DOHH2 (cell line): ENCODE data around the gene TYMP.

Source experiments
- H3F3A ChIP-seq: fragments of 200-600 bp; sonication (generic), shearing (Covaris generic); 2 replicates; pipeline ENCODE4 v1.6.0; 2016; ENCODE audit warnings: antibody characterized with exemption, mild to moderate bottlenecking; ENCODE audit not compliant: control insufficient read depth, insufficient read depth
- H3K27ac ChIP-seq: fragments of 200-600 bp; sonication (generic); 2 replicates; pipeline ENCODE4 v1.5.1; 2014; ENCODE audit warnings: low read depth, mild to moderate bottlenecking, low read length, moderate library complexity
- H3K27me3 ChIP-seq: fragments of 200-600 bp; sonication (generic); 2 replicates; pipeline ENCODE4 v1.6.1; 2014; ENCODE audit warnings: mild to moderate bottlenecking, low read length, mixed read lengths; ENCODE audit not compliant: control insufficient read depth
- H3K36me3 ChIP-seq: fragments of 200-600 bp; sonication (generic); 2 replicates; pipeline ENCODE4 v1.6.1; 2014; ENCODE audit warnings: mild to moderate bottlenecking, low read length, moderate library complexity, mixed read lengths; ENCODE audit not compliant: control insufficient read depth
- H3K4me1 ChIP-seq: fragments of 200-600 bp; sonication (generic); 2 replicates; pipeline ENCODE4 v1.6.1; 2014; ENCODE audit warnings: mild to moderate bottlenecking, low read length, mixed read lengths; ENCODE audit not compliant: control insufficient read depth
- H3K4me2 ChIP-seq: fragments of 200-600 bp; sonication (generic); 2 replicates; pipeline ENCODE4 v1.6.0; 2014; ENCODE audit warnings: mild to moderate bottlenecking, low read length, moderate library complexity
- H3K4me3 ChIP-seq: fragments of 200-600 bp; sonication (generic); 2 replicates; pipeline ENCODE4 v1.5.1; 2014; ENCODE audit warnings: mild to moderate bottlenecking, low read length, mixed read lengths
- H3K79me2 ChIP-seq: fragments of 200-600 bp; sonication (generic); 2 replicates; pipeline ENCODE4 v1.6.1; 2014; ENCODE audit warnings: mild to moderate bottlenecking, low read length, mixed read lengths; ENCODE audit not compliant: control insufficient read depth
- H3K9me2 ChIP-seq: fragments of 200-600 bp; sonication (generic); replicated peaks from 2 replicates; pipeline ENCODE4 v1.6.1; 2014; ENCODE audit warnings: mild to moderate bottlenecking, low read length, mixed read lengths; ENCODE audit not compliant: control insufficient read depth
- H3K9me3 ChIP-seq: fragments of 200-600 bp; sonication (generic); 2 replicates; pipeline ENCODE4 v1.6.1; 2014; ENCODE audit warnings: antibody characterized with exemption, low read length, mixed read lengths; ENCODE audit not compliant: control insufficient read depth, insufficient read depth
- H4K20me1 ChIP-seq: fragments of 200-600 bp; sonication (generic); 2 replicates; pipeline ENCODE4 v1.6.0; 2014; ENCODE audit warnings: low read depth, mild to moderate bottlenecking, antibody characterized with exemption, low read length, moderate library complexity; ENCODE audit not compliant: control insufficient read depth, insufficient read depth
- CTCF ChIP-seq: fragments of 200-600 bp; sonication (generic); IDR thresholded peaks from one replicate; pipeline ENCODE4 v1.5.1; 2014; ENCODE audit warnings: antibody characterized with exemption, mild to moderate bottlenecking, low read depth, low read length; ENCODE audit not compliant: poor library complexity, severe bottlenecking
- EZH2phosphoT487 ChIP-seq: fragments of 200-600 bp; sonication (generic); IDR thresholded peaks from 2 replicates; pipeline ENCODE4 v1.6.1; 2017; ENCODE audit warnings: borderline replicate concordance, mild to moderate bottlenecking, antibody characterized with exemption, low read length, moderate library complexity, mixed read lengths

The TYMP gene

GRCh38 chr22:50550395-50550794 is 20.6 kb upstream of the TYMP start:
- H3K9me2 ChIP-seq, result no peaks in the 10 kb centered on the region
- H3K27ac ChIP-seq, result no peak overlapping the region
- no peaks in the 10 kb centered on the region for H3K36me3 ChIP-seq
- no peaks in the 10 kb centered on the region for H3K79me2 ChIP-seq
- H3K4me3 ChIP-seq, result no peak overlapping the region
- peaks cover 23% of the 10 kb centered on the region for H3K4me1 ChIP-seq
- H3K4me2 ChIP-seq, result no peak overlapping the region
- no peak for TF ChIP-seq EZH2phosphoT487
- TF ChIP-seq CTCF, result no peak
- H3K9me3 ChIP-seq, result no peaks in the 10 kb centered on the region
- H3K27me3 ChIP-seq, result no peaks in the 10 kb centered on the region
- 0 out of 2 replicates have a peak, but pooled peaks cover 3% of the 10 kb centered on the region for H3F3A ChIP-seq
- H4K20me1 ChIP-seq, result no peaks in the 10 kb centered on the region

GRCh38 chr22:50548921-50549790 is 19.3 kb upstream of the TYMP start:
- H3K4me2 ChIP-seq, result peak overlapping the region; percentile 92
- H3K9me3 ChIP-seq, result no peaks in the 10 kb centered on the region
- H3K79me2 ChIP-seq, result no peaks in the 10 kb centered on the region
- no peaks in the 10 kb centered on the region for H4K20me1 ChIP-seq
- no peak for TF ChIP-seq EZH2phosphoT487
- no peak for TF ChIP-seq CTCF
- H3K27ac ChIP-seq, result peak overlapping the region; percentile 31
- H3K4me1 ChIP-seq, result peaks cover 32% of the 10 kb centered on the region
- H3F3A ChIP-seq, result peaks cover 10% of the 10 kb centered on the region; the same call in 1 of the 2 replicates
- no peaks in the 10 kb centered on the region for H3K36me3 ChIP-seq
- H3K4me3 ChIP-seq, result peak overlapping the region; percentile 76
- H3K9me2 ChIP-seq, result no peaks in the 10 kb centered on the region
- no peaks in the 10 kb centered on the region for H3K27me3 ChIP-seq

GRCh38 chr22:50548040-50548920 is 18.5 kb upstream of the TYMP start:
- peaks cover 10% of the 10 kb centered on the region; the same call in 1 of the 2 replicates for H3F3A ChIP-seq
- peak overlapping the region; percentile 31 for H3K27ac ChIP-seq
- H3K9me3 ChIP-seq, result no peaks in the 10 kb centered on the region
- no peaks in the 10 kb centered on the region for H3K27me3 ChIP-seq
- H3K9me2 ChIP-seq, result no peaks in the 10 kb centered on the region
- H4K20me1 ChIP-seq, result no peaks in the 10 kb centered on the region
- H3K79me2 ChIP-seq, result no peaks in the 10 kb centered on the region
- peak overlapping the region; percentile 92 for H3K4me2 ChIP-seq
- H3K36me3 ChIP-seq, result no peaks in the 10 kb centered on the region
- peaks cover 39% of the 10 kb centered on the region for H3K4me1 ChIP-seq
- peak; percentile 55 for TF ChIP-seq CTCF
- no peak for TF ChIP-seq EZH2phosphoT487
- peak overlapping the region; percentile 76 for H3K4me3 ChIP-seq
